A549 (cell line): ENCODE measurements around the gene C21orf58. TPM values are rescaled to one million over a fixed set of nuclear protein-coding genes. Genes with fewer than 3 reads are reported as not detected.

Experiments
- ATAC-seq, 2 experiments: fragments of 200-7000 bp in 1 of 2; fragments of >200 bp in 1 of 2; cut with Nextera tagmentation in 1 of 2; cut with Tn5 transposase in 1 of 2; 3 replicates each; pipeline versions ENCODE4 v1.8.0 to v1.9.1; 2018 to 2020; ENCODE audit warnings: mild to moderate bottlenecking in 1 of 2, moderate library complexity in 1 of 2
- CTCF ChIA-PET: fragments of 300-600 bp; sonication (Branson Sonifier 250); formaldehyde crosslinking; extraction: SDS; loops from one replicate; lab custom pipeline; 2021; ENCODE audit warnings: antibody characterized with exemption, inconsistent platforms; lab: Yijun Ruan, JAX
- POLR2A ChIA-PET: fragments of 350-600 bp; formaldehyde crosslinking; extraction: SDS; loops from one replicate; lab custom pipeline; 2021; ENCODE audit warnings: antibody characterized with exemption, inconsistent platforms; lab: Yijun Ruan, JAX
- DNase-seq, 2 experiments: peaks; one replicate each; pipeline versions ENCODE4 v3.0.0 to v3.0.0-alpha.2; 2011 to 2016; ENCODE audit warnings: low read depth in 1 of 2, low spot score in 1 of 2
- FAIRE-seq: peaks from 2 replicates; lab custom pipeline; 2011; peaks lifted over from hg19 to GRCh38; lab: Jason Lieb, UNC
- H3K27ac ChIP-seq, 2 experiments: fragments of >200 bp; sonication (Bioruptor Twin); formaldehyde crosslinking; 3 replicates each; pipeline ENCODE4 v1.5.1; 2016 to 2017
- H3K4me1 ChIP-seq: fragments of >200 bp; sonication (Bioruptor Twin); formaldehyde crosslinking; 3 replicates; pipeline ENCODE4 v1.6.1; 2016
- H3K4me2 ChIP-seq: fragments of >200 bp; sonication (Bioruptor Twin); formaldehyde crosslinking; 3 replicates; pipeline ENCODE4 v1.6.1; 2016
- H3K4me3 ChIP-seq: fragments of >200 bp; sonication (Bioruptor Twin); formaldehyde crosslinking; 3 replicates; pipeline ENCODE4 v1.5.1; 2016
- H3K9me3 ChIP-seq: fragments of >200 bp; sonication (Bioruptor Twin); formaldehyde crosslinking; 3 replicates; pipeline ENCODE4 v1.6.1; 2016
- ATOH8 ChIP-seq: fragments of 250-450 bp; sonication (Bioruptor Pico); IDR thresholded peaks from 2 replicates; pipeline ENCODE4 v1.5.0; 2020; ENCODE audit warnings: low read depth, mild to moderate bottlenecking, moderate library complexity
- BCL3 ChIP-seq: fragments of >200 bp; sonication (Bioruptor Twin); formaldehyde crosslinking; IDR thresholded peaks from 3 replicates; pipeline ENCODE4 v1.6.1; 2016
- BHLHE40 ChIP-seq: IDR thresholded peaks from 2 replicates; pipeline ENCODE4 v1.6.1; 2012; ENCODE audit warnings: low read depth, low read length, inconsistent platforms
- CHD2 ChIP-seq: fragments of 150-350 bp; IDR thresholded peaks from 2 replicates; pipeline ENCODE4 v1.6.1; 2014; ENCODE audit warnings: low read length; ENCODE audit not compliant: partially characterized antibody
- EHF ChIP-seq: fragments of 250-450 bp; sonication (Bioruptor Pico); IDR thresholded peaks from 2 replicates; pipeline ENCODE4 v1.5.0; 2020; ENCODE audit warnings: mild to moderate bottlenecking
- FOXS1 ChIP-seq: fragments of 250-450 bp; sonication (Bioruptor Pico); IDR thresholded peaks from 2 replicates; pipeline ENCODE4 v1.5.0; 2020; ENCODE audit warnings: mild to moderate bottlenecking, moderate library complexity
- GATA3 ChIP-seq: IDR thresholded peaks from 2 replicates; pipeline ENCODE4 v1.6.1; 2012; ENCODE audit warnings: borderline replicate concordance
- HEYL ChIP-seq: fragments of 250-450 bp; sonication (Bioruptor Pico); IDR thresholded peaks from 2 replicates; pipeline ENCODE4 v1.8.0; 2021; ENCODE audit warnings: mild to moderate bottlenecking, moderate library complexity
- JUN ChIP-seq, 2 experiments: fragments of >200 bp; sonication (Bioruptor Twin); formaldehyde crosslinking; IDR thresholded peaks; 2 replicates in 1 of 2; 3 replicates in 1 of 2; pipeline ENCODE4 v1.6.1; 2016 to 2017
- KDM5A ChIP-seq: fragments of 200-600 bp; sonication (generic); IDR thresholded peaks from 2 replicates; pipeline ENCODE4 v1.6.1; 2016; ENCODE audit warnings: antibody characterized with exemption, mild to moderate bottlenecking
- MAFK ChIP-seq: fragments of 450-650 bp; IDR thresholded peaks from 2 replicates; pipeline ENCODE4 v1.6.1; 2014; ENCODE audit not compliant: partially characterized antibody
- NPAS2 ChIP-seq: fragments of 250-450 bp; sonication (Bioruptor Pico); IDR thresholded peaks from 2 replicates; pipeline ENCODE4 v1.8.0; 2022; ENCODE audit warnings: mild to moderate bottlenecking, moderate library complexity, borderline replicate concordance
- POLR2A ChIP-seq: IDR thresholded peaks from 2 replicates; pipeline ENCODE4 v1.6.1; 2012; ENCODE audit warnings: mild to moderate bottlenecking, low read length
- POLR2AphosphoS2 ChIP-seq: conservative IDR thresholded peaks from 2 replicates; pipeline ENCODE4 v1.6.1; 2012; ENCODE audit warnings: low read length, improper control_type of control experiment, inconsistent platforms
- REST ChIP-seq: fragments of 200-600 bp; sonication (generic); IDR thresholded peaks from 2 replicates; pipeline ENCODE4 v1.6.1; 2016; ENCODE audit warnings: antibody characterized with exemption, mild to moderate bottlenecking, moderate library complexity
- SREBF2 ChIP-seq: fragments of 450-650 bp; IDR thresholded peaks from 2 replicates; pipeline ENCODE4 v1.6.1; 2014; ENCODE audit warnings: mild to moderate bottlenecking, moderate library complexity
- TFCP2L1 ChIP-seq: fragments of 250-450 bp; sonication (Bioruptor Pico); IDR thresholded peaks from 2 replicates; pipeline ENCODE4 v1.5.0; 2021; ENCODE audit warnings: mild to moderate bottlenecking
- USF2 ChIP-seq: fragments of 450-650 bp; IDR thresholded peaks from 2 replicates; pipeline ENCODE4 v1.6.1; 2014; ENCODE audit warnings: antibody characterized with exemption
- ZC3H11A ChIP-seq: fragments of 450-650 bp; IDR thresholded peaks from 2 replicates; pipeline ENCODE4 v1.6.1; 2014; ENCODE audit warnings: antibody characterized with exemption, mild to moderate bottlenecking
- WGBS: methylation state at CpG from one replicate; pipeline ENCODE4 v1.1.6; 2017; ENCODE audit errors: missing lambda C conversion rate; 5-methylcytosine and 5-hydroxymethylcytosine counted together
- polyA plus RNA-seq, 4 experiments: library from polyadenylated mRNA; depleted of rRNA in 3 of 4; stranded (reverse); fragments of >200 nt; fragmentation: RNase III in 1 of 4; extraction: RNeasy Plus Mini Kit Qiagen cat#74134 plus additional on column Dnase treatment in 1 of 4; gene quantifications; 2 replicates in 3 of 4; 3 replicates in 1 of 4; pipeline ENCODE4 v1.2.3, GENCODE V29; 2011 to 2017

Gene C21orf58
- polyA plus RNA-seq, 2 of the 4 experiments (the other 2 are of a cell fraction), result 3.2 to 8.5 TPM

GRCh38 chr21:46372014-46372485 lies 48.4 kb upstream of the C21orf58 start:
- Histone ChIP-seq H3K4me3 (no peak overlapping the region), H3K4me2 (no peak overlapping the region)
- DNase-seq, result no peak
- TF ChIP-seq REST, result no peak
- TF ChIP-seq EHF, result no peak
- no peak for TF ChIP-seq JUN (IDR thresholded peaks at IDR 0.05)
- TF ChIP-seq SREBF2, result no peak
- TF ChIP-seq POLR2AphosphoS2, result no peak
- TF ChIP-seq, all 56 proteins: peak for 0
- no peaks in the 10 kb centered on the region for H3K9me3 ChIP-seq
- ATAC-seq (no peak), FAIRE-seq (no peak)
- H3K27ac ChIP-seq, result no peak overlapping the region
- ChIA-PET CTCF (no interaction called here), POLR2A (no interaction called here)
- 94% methylated on average over 5 of the region's 7 CpGs for WGBS
- no peaks in the 10 kb centered on the region for H3K4me1 ChIP-seq

GRCh38 chr21:46371204-46372013 lies 47.7 kb upstream of the C21orf58 start:
- 94% methylated on average over 10 of the region's 16 CpGs for WGBS
- Histone ChIP-seq H3K27ac (no peak overlapping the region), H3K4me3 (no peak overlapping the region), H3K4me2 (no peak overlapping the region), H3K4me1 (no peaks in the 10 kb centered on the region), H3K9me3 (no peaks in the 10 kb centered on the region)
- FAIRE-seq, result no peak
- TF ChIP-seq MAFK (no peak), GATA3 (no peak)
- CTCF ChIA-PET, result no interaction called here
- no peak for ATAC-seq
- POLR2A ChIA-PET, result no interaction called here
- no peak for DNase-seq

GRCh38 chr21:46369520-46370235 lies 46.0 kb upstream of the C21orf58 start:
- TF ChIP-seq BCL3, result no peak
- no peak for TF ChIP-seq HEYL (CRISPR knock-in tag)
- TF ChIP-seq CHD2, result no peak
- no peak for TF ChIP-seq POLR2A
- no peak for TF ChIP-seq USF2
- TF ChIP-seq ZC3H11A, result no peak
- no peak for TF ChIP-seq MAFK
- TF ChIP-seq BHLHE40, result no peak
- no peak for TF ChIP-seq TFCP2L1 (CRISPR knock-in tag)
- TF ChIP-seq KDM5A, result no peak
- no peak for TF ChIP-seq NPAS2 (CRISPR knock-in tag)
- TF ChIP-seq REST, result no peak
- no peak for TF ChIP-seq POLR2AphosphoS2
- TF ChIP-seq ATOH8 (CRISPR knock-in tag), result no peak
- no peak for TF ChIP-seq FOXS1
- H3K27ac ChIP-seq, result no peak overlapping the region
- H3K4me3 ChIP-seq, result no peak overlapping the region
- H3K9me3 ChIP-seq, result no peaks in the 10 kb centered on the region
- H3K4me2 ChIP-seq, result no peak overlapping the region
- no peaks in the 10 kb centered on the region for H3K4me1 ChIP-seq
- ATAC-seq (no peak), DNase-seq (no peak), FAIRE-seq (no peak)
- POLR2A ChIA-PET, result no interaction called here
- WGBS, result 91% methylated on average over 9 of the region's 20 CpGs
- CTCF ChIA-PET, result interaction anchor here (0.9 to 1.0 kb wide), 2 partner anchors 22 to 69 kb away, joined by 3 read pairs; no protein-coding TSS in a partner anchor
